ENCODE results near the gene PIGB. TPM values are rescaled to one million over a fixed set of nuclear protein-coding genes. Genes with fewer than 3 reads are reported as not detected.
A peak's percentile ranks its signal among the peaks of the same experiment; 100 is the strongest.

The PIGB gene
- total and polyA plus RNA-seq, 2 of the 13 experiments (the other 11 are each of a cell fraction or from before 2014, with no cell fraction given), result 14.5 to 19.1 TPM

DNA sequence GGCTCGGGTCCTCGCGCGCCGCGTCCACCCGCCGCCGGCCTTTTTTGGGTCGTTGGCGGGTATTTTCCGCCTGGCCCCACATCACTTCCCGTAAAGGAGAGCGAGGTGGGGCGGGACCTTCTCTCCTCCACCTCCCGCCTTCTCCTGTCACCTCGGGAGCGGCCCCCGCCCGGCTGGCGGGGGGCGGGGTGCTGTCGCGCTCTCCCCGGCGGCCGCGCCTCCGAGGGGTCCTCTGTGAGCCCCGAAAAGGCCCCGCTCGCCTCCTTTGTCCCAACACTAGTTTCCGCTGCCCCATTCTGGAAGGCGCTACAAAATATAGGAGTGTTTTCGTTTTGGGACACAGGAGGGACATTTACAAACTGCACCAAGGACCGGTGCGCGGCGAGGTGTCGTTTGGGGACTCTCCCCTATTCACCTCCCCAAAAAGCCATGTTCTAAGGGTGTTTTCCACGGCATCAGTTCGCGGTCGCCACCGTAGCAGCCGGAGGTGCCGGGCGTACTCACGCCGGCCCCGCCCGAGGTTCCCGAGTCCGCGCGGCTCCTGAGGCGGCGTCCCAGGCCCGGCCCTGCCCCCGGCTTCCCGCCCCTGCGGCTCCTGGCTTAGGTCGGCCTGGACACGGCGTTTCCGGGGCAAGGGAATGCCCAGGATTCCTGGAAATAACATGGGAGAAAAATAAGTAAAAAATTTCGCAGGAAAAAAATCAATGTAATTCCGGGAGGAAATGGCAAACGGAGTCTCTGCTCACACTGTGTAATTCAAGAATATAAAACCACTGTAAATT is 29.1 kb upstream of the PIGB start, which contains the start of gene RAB27A (continued):
- TF ChIP-seq, protein P1, sequence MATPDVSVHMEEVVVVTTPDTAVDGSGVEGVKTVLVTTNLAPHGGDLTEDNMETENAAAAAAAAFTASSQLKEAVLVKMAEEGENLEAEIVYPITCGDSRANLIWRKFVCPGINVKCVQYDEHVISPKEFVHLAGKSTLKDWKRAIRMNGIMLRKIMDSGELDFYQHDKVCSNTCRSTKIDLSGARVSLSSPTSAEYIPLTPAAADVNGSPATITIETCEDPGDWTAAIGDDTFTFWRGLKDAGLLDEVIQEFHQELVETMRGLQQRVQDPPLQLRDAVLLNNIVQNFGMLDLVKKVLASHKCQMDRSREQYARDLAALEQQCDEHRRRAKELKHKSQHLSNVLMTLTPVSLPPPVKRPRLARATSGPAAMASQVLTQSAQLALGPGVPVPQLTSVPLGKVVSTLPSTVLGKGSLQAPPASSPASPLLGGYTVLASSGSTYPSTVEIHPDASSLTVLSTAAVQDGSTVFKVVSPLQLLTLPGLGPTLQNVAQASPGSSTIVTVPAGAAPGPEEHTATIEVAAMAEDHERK (CRISPR knock-in tag; IDR thresholded peaks at IDR 0.05; ENCODE audit: low read depth), result no peak
- no peak for TF ChIP-seq FOSL1 (CRISPR knock-in tag; IDR thresholded peaks at IDR 0.05; ENCODE audit: borderline replicate concordance)
- TF ChIP-seq, protein P2, sequence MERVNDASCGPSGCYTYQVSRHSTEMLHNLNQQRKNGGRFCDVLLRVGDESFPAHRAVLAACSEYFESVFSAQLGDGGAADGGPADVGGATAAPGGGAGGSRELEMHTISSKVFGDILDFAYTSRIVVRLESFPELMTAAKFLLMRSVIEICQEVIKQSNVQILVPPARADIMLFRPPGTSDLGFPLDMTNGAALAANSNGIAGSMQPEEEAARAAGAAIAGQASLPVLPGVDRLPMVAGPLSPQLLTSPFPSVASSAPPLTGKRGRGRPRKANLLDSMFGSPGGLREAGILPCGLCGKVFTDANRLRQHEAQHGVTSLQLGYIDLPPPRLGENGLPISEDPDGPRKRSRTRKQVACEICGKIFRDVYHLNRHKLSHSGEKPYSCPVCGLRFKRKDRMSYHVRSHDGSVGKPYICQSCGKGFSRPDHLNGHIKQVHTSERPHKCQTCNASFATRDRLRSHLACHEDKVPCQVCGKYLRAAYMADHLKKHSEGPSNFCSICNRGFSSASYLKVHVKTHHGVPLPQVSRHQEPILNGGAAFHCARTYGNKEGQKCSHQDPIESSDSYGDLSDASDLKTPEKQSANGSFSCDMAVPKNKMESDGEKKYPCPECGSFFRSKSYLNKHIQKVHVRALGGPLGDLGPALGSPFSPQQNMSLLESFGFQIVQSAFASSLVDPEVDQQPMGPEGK (CRISPR knock-in tag; IDR thresholded peaks at IDR 0.05), result peak; percentile 69
- no peak for TF ChIP-seq ZNF652 (CRISPR knock-in tag; IDR thresholded peaks at IDR 0.05; ENCODE audit: borderline replicate concordance, low read depth)
- no peak for TF ChIP-seq LCORL (IDR thresholded peaks at IDR 0.05)
- no peak for TF ChIP-seq LCORL (CRISPR knock-in tag; IDR thresholded peaks at IDR 0.05)
- 0 out of 2 replicates have a peak, but pooled peaks have one; percentile 43 for TF ChIP-seq ELF1 (CRISPR knock-in tag; IDR thresholded peaks at IDR 0.05)
- TF ChIP-seq ZSCAN21 (CRISPR knock-in tag; IDR thresholded peaks at IDR 0.05; ENCODE audit: borderline replicate concordance), result no peak
- TF ChIP-seq, protein P3, sequence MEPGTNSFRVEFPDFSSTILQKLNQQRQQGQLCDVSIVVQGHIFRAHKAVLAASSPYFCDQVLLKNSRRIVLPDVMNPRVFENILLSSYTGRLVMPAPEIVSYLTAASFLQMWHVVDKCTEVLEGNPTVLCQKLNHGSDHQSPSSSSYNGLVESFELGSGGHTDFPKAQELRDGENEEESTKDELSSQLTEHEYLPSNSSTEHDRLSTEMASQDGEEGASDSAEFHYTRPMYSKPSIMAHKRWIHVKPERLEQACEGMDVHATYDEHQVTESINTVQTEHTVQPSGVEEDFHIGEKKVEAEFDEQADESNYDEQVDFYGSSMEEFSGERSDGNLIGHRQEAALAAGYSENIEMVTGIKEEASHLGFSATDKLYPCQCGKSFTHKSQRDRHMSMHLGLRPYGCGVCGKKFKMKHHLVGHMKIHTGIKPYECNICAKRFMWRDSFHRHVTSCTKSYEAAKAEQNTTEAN (CRISPR knock-in tag; conservative IDR thresholded peaks at IDR 0.05), result 0 out of 2 replicates have a peak, but pooled peaks have one; percentile 23
- no peak for TF ChIP-seq CC2D1A (CRISPR knock-in tag; IDR thresholded peaks at IDR 0.05)
- TF ChIP-seq, protein P4, sequence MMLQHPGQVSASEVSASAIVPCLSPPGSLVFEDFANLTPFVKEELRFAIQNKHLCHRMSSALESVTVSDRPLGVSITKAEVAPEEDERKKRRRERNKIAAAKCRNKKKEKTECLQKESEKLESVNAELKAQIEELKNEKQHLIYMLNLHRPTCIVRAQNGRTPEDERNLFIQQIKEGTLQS (CRISPR knock-in tag; IDR thresholded peaks at IDR 0.05), result no peak
- 0 out of 2 replicates have a peak, but pooled peaks have one; percentile 2 for TF ChIP-seq HDAC1 (CRISPR knock-in tag; IDR thresholded peaks at IDR 0.05)
- TF ChIP-seq, protein P5, sequence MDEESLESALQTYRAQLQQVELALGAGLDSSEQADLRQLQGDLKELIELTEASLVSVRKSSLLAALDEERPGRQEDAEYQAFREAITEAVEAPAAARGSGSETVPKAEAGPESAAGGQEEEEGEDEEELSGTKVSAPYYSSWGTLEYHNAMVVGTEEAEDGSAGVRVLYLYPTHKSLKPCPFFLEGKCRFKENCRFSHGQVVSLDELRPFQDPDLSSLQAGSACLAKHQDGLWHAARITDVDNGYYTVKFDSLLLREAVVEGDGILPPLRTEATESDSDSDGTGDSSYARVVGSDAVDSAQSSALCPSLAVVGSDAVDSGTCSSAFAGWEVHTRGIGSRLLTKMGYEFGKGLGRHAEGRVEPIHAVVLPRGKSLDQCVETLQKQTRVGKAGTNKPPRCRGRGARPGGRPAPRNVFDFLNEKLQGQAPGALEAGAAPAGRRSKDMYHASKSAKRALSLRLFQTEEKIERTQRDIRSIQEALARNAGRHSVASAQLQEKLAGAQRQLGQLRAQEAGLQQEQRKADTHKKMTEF (CRISPR knock-in tag; IDR thresholded peaks at IDR 0.05), result no peak
- TF ChIP-seq TAF1 (CRISPR knock-in tag; IDR thresholded peaks at IDR 0.05), result peak; percentile 35; the same call in 1 of the 2 replicates
- no peak for TF ChIP-seq NONO (IDR thresholded peaks at IDR 0.05)
- no peak for TF ChIP-seq NONO (CRISPR knock-in tag; conservative IDR thresholded peaks at IDR 0.05)
- TF ChIP-seq ZNF496 (CRISPR knock-in tag; IDR thresholded peaks at IDR 0.05; ENCODE audit: insufficient replicate concordance), result no peak
- no peak for TF ChIP-seq RFX3 (CRISPR knock-in tag; IDR thresholded peaks at IDR 0.05)
- TF ChIP-seq NR1H2 (CRISPR knock-in tag; IDR thresholded peaks at IDR 0.05; ENCODE audit: borderline replicate concordance, low read depth), result no peak
- TF ChIP-seq NFKBIZ (CRISPR knock-in tag; IDR thresholded peaks at IDR 0.05), result 0 out of 2 replicates have a peak, but pooled peaks have one; percentile 41
- no peak for TF ChIP-seq ZNF841 (CRISPR knock-in tag; IDR thresholded peaks at IDR 0.05; ENCODE audit: borderline replicate concordance)
- TF ChIP-seq, protein P6, sequence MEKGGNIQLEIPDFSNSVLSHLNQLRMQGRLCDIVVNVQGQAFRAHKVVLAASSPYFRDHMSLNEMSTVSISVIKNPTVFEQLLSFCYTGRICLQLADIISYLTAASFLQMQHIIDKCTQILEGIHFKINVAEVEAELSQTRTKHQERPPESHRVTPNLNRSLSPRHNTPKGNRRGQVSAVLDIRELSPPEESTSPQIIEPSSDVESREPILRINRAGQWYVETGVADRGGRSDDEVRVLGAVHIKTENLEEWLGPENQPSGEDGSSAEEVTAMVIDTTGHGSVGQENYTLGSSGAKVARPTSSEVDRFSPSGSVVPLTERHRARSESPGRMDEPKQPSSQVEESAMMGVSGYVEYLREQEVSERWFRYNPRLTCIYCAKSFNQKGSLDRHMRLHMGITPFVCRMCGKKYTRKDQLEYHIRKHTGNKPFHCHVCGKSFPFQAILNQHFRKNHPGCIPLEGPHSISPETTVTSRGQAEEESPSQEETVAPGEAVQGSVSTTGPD (CRISPR knock-in tag; IDR thresholded peaks at IDR 0.05), result no peak
- TF ChIP-seq FOSL2 (CRISPR knock-in tag; IDR thresholded peaks at IDR 0.05), result no peak

Measured in HepG2 (cell line).